HUES48 (cell line): Measurements from ENCODE around the gene UBR3.

ENCODE experiments used
- H3K27ac ChIP-seq: one replicate; pipeline ENCODE4 v1.7.0; 2013; ENCODE audit warnings: low read depth, low read length, inconsistent platforms
- H3K27me3 ChIP-seq: 2 replicates; pipeline ENCODE4 v1.6.1; 2013; ENCODE audit warnings: mild to moderate bottlenecking, low read length; ENCODE audit not compliant: control insufficient read depth, insufficient read depth
- H3K36me3 ChIP-seq: 2 replicates; pipeline ENCODE4 v1.6.1; 2013; ENCODE audit warnings: low read length; ENCODE audit not compliant: control insufficient read depth, insufficient read depth
- H3K4me1 ChIP-seq: 2 replicates; pipeline ENCODE4 v1.6.1; 2013; ENCODE audit warnings: mild to moderate bottlenecking, low read length; ENCODE audit not compliant: control insufficient read depth, insufficient read depth
- H3K4me3 ChIP-seq: 2 replicates; pipeline ENCODE4 v1.5.1; 2013; ENCODE audit warnings: mild to moderate bottlenecking, low read depth, low read length
- H3K9ac ChIP-seq: 2 replicates; pipeline ENCODE4 v1.6.1; 2013; ENCODE audit warnings: mild to moderate bottlenecking, low read depth, low read length, moderate library complexity
- H3K9me3 ChIP-seq: 2 replicates; pipeline ENCODE4 v1.6.1; 2013; ENCODE audit warnings: low read length; ENCODE audit not compliant: control insufficient read depth, insufficient read depth

Gene UBR3

GRCh38 chr2:170005702-170006101 is 178.4 kb downstream of the UBR3 start:
- 0 out of 2 replicates have a peak, but pooled peaks cover 8% of the 10 kb centered on the region for H3K4me1 ChIP-seq
- H3K27ac ChIP-seq = no peak overlapping the region
- H3K4me3 ChIP-seq = no peak overlapping the region
- peaks cover 6% of the 10 kb centered on the region for H3K36me3 ChIP-seq
- no peaks in the 10 kb centered on the region for H3K27me3 ChIP-seq
- no peaks in the 10 kb centered on the region for H3K9me3 ChIP-seq
- no peak overlapping the region for H3K9ac ChIP-seq

- Histone ChIP-seq H3K27me3 (no peaks in the 10 kb centered on the region), H3K27ac (no peak overlapping the region), H3K36me3 (peaks cover 6% of the 10 kb centered on the region), H3K4me1 (0 out of 2 replicates have a peak, but pooled peaks cover 8% of the 10 kb centered on the region), H3K4me3 (no peak overlapping the region), H3K9ac (no peak overlapping the region), H3K9me3 (no peaks in the 10 kb centered on the region)
These were observed 179.5 kb downstream of the UBR3 start for GRCh38 chr2:170006587-170007325.

GRCh38 chr2:170009209-170009608 is 182.0 kb downstream of the UBR3 start:
- H3K4me1 ChIP-seq = peaks cover 10% of the 10 kb centered on the region
- no peak overlapping the region for H3K9ac ChIP-seq
- H3K9me3 ChIP-seq = no peaks in the 10 kb centered on the region
- H3K27ac ChIP-seq = no peak overlapping the region
- no peaks in the 10 kb centered on the region for H3K27me3 ChIP-seq
- H3K36me3 ChIP-seq = no peaks in the 10 kb centered on the region
- H3K4me3 ChIP-seq = no peak overlapping the region

- H3K27ac ChIP-seq = no peak overlapping the region
- no peaks in the 10 kb centered on the region for H3K27me3 ChIP-seq
- H3K9ac ChIP-seq = no peak overlapping the region
- H3K9me3 ChIP-seq = no peaks in the 10 kb centered on the region
- H3K4me1 ChIP-seq = peaks cover 9% of the 10 kb centered on the region
- no peaks in the 10 kb centered on the region for H3K36me3 ChIP-seq
- H3K4me3 ChIP-seq = no peak overlapping the region
These were observed 185.5 kb downstream of the UBR3 start for GRCh38 chr2:170012773-170013172.

GRCh38 chr2:170013802-170014551 is 186.7 kb downstream of the UBR3 start:
- no peak overlapping the region for H3K9ac ChIP-seq
- no peak overlapping the region for H3K27ac ChIP-seq
- H3K36me3 ChIP-seq = no peaks in the 10 kb centered on the region
- no peaks in the 10 kb centered on the region for H3K9me3 ChIP-seq
- no peak overlapping the region for H3K4me3 ChIP-seq
- no peaks in the 10 kb centered on the region for H3K27me3 ChIP-seq
- peaks cover 9% of the 10 kb centered on the region for H3K4me1 ChIP-seq

- H3K9ac ChIP-seq = no peak overlapping the region
- H3K27me3 ChIP-seq = no peaks in the 10 kb centered on the region
- peaks cover 9% of the 10 kb centered on the region for H3K4me1 ChIP-seq
- no peak overlapping the region for H3K27ac ChIP-seq
- no peak overlapping the region for H3K4me3 ChIP-seq
- H3K9me3 ChIP-seq = no peaks in the 10 kb centered on the region
- H3K36me3 ChIP-seq = no peaks in the 10 kb centered on the region
These were observed 187.5 kb downstream of the UBR3 start for GRCh38 chr2:170014769-170015168.

- Histone ChIP-seq H3K9ac (no peak overlapping the region), H3K9me3 (no peaks in the 10 kb centered on the region), H3K27ac (no peak overlapping the region), H3K4me3 (no peak overlapping the region), H3K36me3 (no peaks in the 10 kb centered on the region; the same call in 1 of the 2 replicates), H3K4me1 (peaks cover 9% of the 10 kb centered on the region), H3K27me3 (no peaks in the 10 kb centered on the region)
These were observed 190.7 kb downstream of the UBR3 start for GRCh38 chr2:170017860-170018532.

GRCh38 chr2:170019060-170019805 is 192.0 kb downstream of the UBR3 start:
- Histone ChIP-seq H3K9me3 (no peaks in the 10 kb centered on the region), H3K36me3 (no peaks in the 10 kb centered on the region; the same call in 1 of the 2 replicates), H3K27ac (no peak overlapping the region), H3K4me1 (peaks cover 3% of the 10 kb centered on the region), H3K9ac (no peak overlapping the region), H3K27me3 (no peaks in the 10 kb centered on the region), H3K4me3 (no peak overlapping the region)

- Histone ChIP-seq H3K27ac (no peak overlapping the region), H3K9me3 (no peaks in the 10 kb centered on the region), H3K36me3 (no peaks in the 10 kb centered on the region; the same call in 1 of the 2 replicates), H3K4me3 (no peak overlapping the region), H3K4me1 (no peaks in the 10 kb centered on the region), H3K27me3 (no peaks in the 10 kb centered on the region), H3K9ac (no peak overlapping the region)
These were observed 193.5 kb downstream of the UBR3 start for GRCh38 chr2:170020777-170021176.

- Histone ChIP-seq H3K36me3 (no peaks in the 10 kb centered on the region; the same call in 1 of the 2 replicates), H3K27me3 (no peaks in the 10 kb centered on the region), H3K27ac (no peak overlapping the region), H3K9ac (no peak overlapping the region), H3K4me3 (no peak overlapping the region), H3K9me3 (no peaks in the 10 kb centered on the region), H3K4me1 (peaks cover 4% of the 10 kb centered on the region; the same call in 1 of the 2 replicates)
These were observed 195.4 kb downstream of the UBR3 start for GRCh38 chr2:170022692-170023091.
